Neuronal stem cell (in vitro differentiated cells): ENCODE results near the gene RSPRY1.

Experiments
- DNase-seq: peaks from one replicate; pipeline ENCODE4 v3.0.0-alpha.2; 2013; ENCODE audit warnings: low spot score
- H2AFZ ChIP-seq: one replicate; pipeline ENCODE4 v1.6.1; 2013; ENCODE audit warnings: mild to moderate bottlenecking, low read length, inconsistent platforms
- H2AK5ac ChIP-seq: 2 replicates; pipeline ENCODE4 v1.6.1; 2013; ENCODE audit warnings: low read depth, mild to moderate bottlenecking, inconsistent platforms, low read length, moderate library complexity, mixed read lengths
- H2BK120ac ChIP-seq: 2 replicates; pipeline ENCODE4 v1.6.1; 2013; ENCODE audit warnings: low read depth, mild to moderate bottlenecking, inconsistent platforms, low read length, moderate library complexity, mixed read lengths
- H2BK12ac ChIP-seq: one replicate; pipeline ENCODE4 v1.6.1; 2013; ENCODE audit warnings: low read length, inconsistent platforms
- H2BK15ac ChIP-seq: 2 replicates; pipeline ENCODE4 v1.6.1; 2013; ENCODE audit warnings: mild to moderate bottlenecking, low read length, inconsistent platforms, mixed read lengths
- H2BK5ac ChIP-seq: one replicate; pipeline ENCODE4 v1.6.1; 2013; ENCODE audit warnings: inconsistent platforms, mild to moderate bottlenecking, low read length, moderate library complexity
- H3K14ac ChIP-seq: one replicate; pipeline ENCODE4 v1.6.1; 2013; ENCODE audit warnings: low read length, inconsistent platforms
- H3K18ac ChIP-seq: 2 replicates; pipeline ENCODE4 v1.6.1; 2013; ENCODE audit warnings: low read length, inconsistent platforms
- H3K23ac ChIP-seq: 2 replicates; pipeline ENCODE4 v1.6.1; 2013; ENCODE audit warnings: low read depth, mild to moderate bottlenecking, mixed read lengths, low read length, inconsistent platforms; ENCODE audit not compliant: poor library complexity
- H3K27ac ChIP-seq: replicated peaks from 3 replicates; pipeline ENCODE4 v1.5.1; 2013; ENCODE audit warnings: low read length, inconsistent platforms
- H3K27me3 ChIP-seq, 3 experiments: 2 replicates each; pipeline ENCODE4 v1.6.1; 2013; ENCODE audit warnings: low read length in 3 of 3, mild to moderate bottlenecking in 2 of 3, inconsistent platforms in 1 of 3, low read depth in 1 of 3, mixed read lengths in 1 of 3, moderate library complexity in 1 of 3; ENCODE audit not compliant: control insufficient read depth in 3 of 3, insufficient read depth in 3 of 3
- H3K36me3 ChIP-seq, 2 donors: replicated peaks in 1 of 2; 2 replicates each; pipeline ENCODE4 v1.6.1; 2013; ENCODE audit warnings: low read length in 2 of 2; ENCODE audit not compliant: control insufficient read depth in 2 of 2, insufficient read depth in 2 of 2
- H3K4ac ChIP-seq: 2 replicates; pipeline ENCODE4 v1.6.1; 2013; ENCODE audit warnings: inconsistent platforms, mild to moderate bottlenecking, low read length, moderate library complexity
- H3K4me1 ChIP-seq, 2 donors: 1 replicate in 1 of 2; 2 replicates in 1 of 2; pipeline ENCODE4 v1.6.1; 2013; ENCODE audit warnings: low read length in 2 of 2, low read depth in 1 of 2; ENCODE audit not compliant: control insufficient read depth in 2 of 2, insufficient read depth in 1 of 2
- H3K4me2 ChIP-seq: one replicate; pipeline ENCODE4 v1.6.1; 2013; ENCODE audit warnings: mild to moderate bottlenecking, low read length, inconsistent platforms; ENCODE audit not compliant: insufficient read depth, poor library complexity, severe bottlenecking
- H3K4me3 ChIP-seq, 2 donors: 2 replicates each; pipeline ENCODE4 v1.5.1; 2013; ENCODE audit warnings: low read length in 2 of 2, mild to moderate bottlenecking in 2 of 2, inconsistent platforms in 1 of 2, moderate library complexity in 1 of 2
- H3K79me1 ChIP-seq: one replicate; pipeline ENCODE4 v1.6.1; 2013; ENCODE audit warnings: low read depth, mild to moderate bottlenecking, inconsistent platforms, low read length, moderate library complexity
- H3K9ac ChIP-seq: one replicate; pipeline ENCODE4 v1.6.1; 2013; ENCODE audit warnings: mild to moderate bottlenecking, low read depth, low read length, inconsistent platforms; ENCODE audit not compliant: poor library complexity
- H3K9me3 ChIP-seq, 2 donors: replicated peaks in 1 of 2; 2 replicates each; pipeline versions ENCODE3 to v1.6.1; 2013; ENCODE audit warnings: low read length in 2 of 2, mild to moderate bottlenecking in 2 of 2, inconsistent platforms in 1 of 2, low read depth in 1 of 2, mixed read lengths in 1 of 2, moderate library complexity in 1 of 2; ENCODE audit not compliant: control insufficient read depth in 2 of 2, insufficient read depth in 1 of 2
- H4K8ac ChIP-seq: one replicate; pipeline ENCODE4 v1.6.1; 2013; ENCODE audit warnings: low read depth, mild to moderate bottlenecking, inconsistent platforms, low read length, moderate library complexity
- H4K91ac ChIP-seq: one replicate; pipeline ENCODE4 v1.6.1; 2013; ENCODE audit warnings: low read length, low read depth, mild to moderate bottlenecking, inconsistent platforms; ENCODE audit not compliant: poor library complexity
- WGBS, 2 donors: extraction: QIAGEN DNeasy Blood & Tissue Kit; methylation state at CpG; one replicate each; pipeline ENCODE4 v1.1.7; 2013; ENCODE audit warnings: missing lambda C conversion rate in 2 of 2, mixed read lengths in 1 of 2; ENCODE audit not compliant: insufficient read length in 2 of 2, insufficient replicate concordance in 1 of 2; ENCODE audit errors: extremely low coverage in 2 of 2; 5-methylcytosine and 5-hydroxymethylcytosine counted together

The RSPRY1 gene

GRCh38 chr16:57169327-57169726, 16.8 kb upstream of the RSPRY1 start:
- no peak overlapping the region for H3K18ac ChIP-seq
- no peak overlapping the region for H3K23ac ChIP-seq
- H2AK5ac ChIP-seq = no peak overlapping the region
- no peaks in the 10 kb centered on the region for H3K9me3 ChIP-seq
- peak; percentile 53 for DNase-seq
- H3K14ac ChIP-seq = no peak overlapping the region
- H2BK12ac ChIP-seq = no peak overlapping the region
- no peak overlapping the region for H3K4ac ChIP-seq
- no peaks in the 10 kb centered on the region for H3K79me1 ChIP-seq
- no peak overlapping the region for H2BK120ac ChIP-seq
- peak overlapping the region; percentile 68 for H3K27ac ChIP-seq
- H4K91ac ChIP-seq = no peak overlapping the region
- no peak overlapping the region for H4K8ac ChIP-seq
- no peak overlapping the region for H2AFZ ChIP-seq
- peaks cover 29 to 85% of the 10 kb centered on the region in 2 donors for H3K36me3 ChIP-seq
- H3K4me1 ChIP-seq = peaks cover 2 to 23% of the 10 kb centered on the region in 2 donors
- no peaks in the 10 kb centered on the region for H3K27me3 ChIP-seq
- no peak overlapping the region for H3K4me2 ChIP-seq
- no peak overlapping the region for H2BK5ac ChIP-seq
- H3K4me3 ChIP-seq = no peak overlapping the region
- H3K9ac ChIP-seq = no peak overlapping the region
- no peak overlapping the region for H2BK15ac ChIP-seq

- DNase-seq = no peak
- no peaks in the 10 kb centered on the region for H3K27me3 ChIP-seq
- no peak overlapping the region for H4K91ac ChIP-seq
- peaks cover 2 to 20% of the 10 kb centered on the region in 2 donors for H3K4me1 ChIP-seq
- peaks cover 13 to 52% of the 10 kb centered on the region in 2 donors for H3K36me3 ChIP-seq
- H3K23ac ChIP-seq = no peak overlapping the region
- H2AK5ac ChIP-seq = no peak overlapping the region
- H3K14ac ChIP-seq = no peak overlapping the region
- no peak overlapping the region for H3K4me2 ChIP-seq
- H3K18ac ChIP-seq = no peak overlapping the region
- no peak overlapping the region for H3K9ac ChIP-seq
- H3K9me3 ChIP-seq = no peaks in the 10 kb centered on the region
- H4K8ac ChIP-seq = no peak overlapping the region
- no peak overlapping the region for H2BK5ac ChIP-seq
- H2BK15ac ChIP-seq = no peak overlapping the region
- H2BK12ac ChIP-seq = no peak overlapping the region
- no CpG with 5 or more reads among the region's 5 CpGs for WGBS, 2 donors
- H2BK120ac ChIP-seq = no peak overlapping the region
- no peaks in the 10 kb centered on the region for H3K79me1 ChIP-seq
- no peak overlapping the region for H2AFZ ChIP-seq
- no peak overlapping the region for H3K27ac ChIP-seq
- H3K4me3 ChIP-seq = no peak overlapping the region
- no peak overlapping the region for H3K4ac ChIP-seq
Observed at GRCh38 chr16:57172721-57173290, 13.3 kb upstream of the RSPRY1 start.

GRCh38 chr16:57175896-57176295, 10.2 kb upstream of the RSPRY1 start:
- Histone ChIP-seq H3K4me1 (peaks cover 0 to 15% of the 10 kb centered on the region in 2 donors), H3K27me3 (no peaks in the 10 kb centered on the region), H4K8ac (no peak overlapping the region), H2AFZ (no peak overlapping the region), H3K9ac (no peak overlapping the region), H2BK15ac (no peak overlapping the region), H3K14ac (no peak overlapping the region), H3K4me3 (no peak overlapping the region), H2BK120ac (no peak overlapping the region), H3K18ac (no peak overlapping the region), H2AK5ac (no peak overlapping the region), H3K4ac (no peak overlapping the region), H3K9me3 (no peaks in the 10 kb centered on the region), H3K27ac (no peak overlapping the region), H2BK12ac (no peak overlapping the region), H4K91ac (no peak overlapping the region), H3K4me2 (no peak overlapping the region), H3K23ac (no peak overlapping the region), H3K79me1 (no peaks in the 10 kb centered on the region), H3K36me3 (peaks cover 13 to 32% of the 10 kb centered on the region in 2 donors), H2BK5ac (no peak overlapping the region)
- DNase-seq = no peak
- WGBS, 2 donors = no CpG with 5 or more reads among the region's 5 CpGs

- H4K8ac ChIP-seq = no peak overlapping the region
- H3K9me3 ChIP-seq = no peaks in the 10 kb centered on the region
- H4K91ac ChIP-seq = no peak overlapping the region
- H2AFZ ChIP-seq = peak overlapping the region; percentile 27
- no peak overlapping the region for H3K9ac ChIP-seq
- no peaks in the 10 kb centered on the region for H3K27me3 ChIP-seq
- H3K4me1 ChIP-seq = peaks cover 0 to 8% of the 10 kb centered on the region in 2 donors
- no peak overlapping the region for H3K4ac ChIP-seq
- H3K36me3 ChIP-seq = peaks cover 0 to 10% of the 10 kb centered on the region in 2 donors
- no peak overlapping the region for H2AK5ac ChIP-seq
- no peak overlapping the region for H2BK5ac ChIP-seq
- no peaks in the 10 kb centered on the region for H3K79me1 ChIP-seq
- no peak overlapping the region for H3K23ac ChIP-seq
- no peak overlapping the region for H2BK12ac ChIP-seq
- WGBS, 2 donors = no CpG with 5 or more reads among the region's 3 CpGs
- no peak overlapping the region for H3K4me3 ChIP-seq
- H3K27ac ChIP-seq = no peak overlapping the region
- H3K14ac ChIP-seq = no peak overlapping the region
- no peak overlapping the region for H3K4me2 ChIP-seq
- H2BK120ac ChIP-seq = no peak overlapping the region
- no peak overlapping the region for H3K18ac ChIP-seq
- no peak overlapping the region for H2BK15ac ChIP-seq
- no peak for DNase-seq
Observed at GRCh38 chr16:57178196-57178595, 7.9 kb upstream of the RSPRY1 start.
